WERI-Rb-1 (cell line): ENCODE data around the gene TRIM9.
A peak's percentile ranks its signal among the peaks of the same experiment; 100 is the strongest.

Experiments
- DNase-seq: peaks from one replicate; pipeline ENCODE4 v3.0.0-alpha.2; 2020
- H3K27ac ChIP-seq: fragments of 250-450 bp; sonication (Bioruptor Pico); 2 replicates; pipeline ENCODE4 v1.5.1; 2020; ENCODE audit warnings: mild to moderate bottlenecking, moderate library complexity
- H3K27me3 ChIP-seq: fragments of 250-450 bp; sonication (Bioruptor Pico); 2 replicates; pipeline ENCODE4 v1.5.1; 2021; ENCODE audit warnings: mild to moderate bottlenecking, low read depth, moderate library complexity; ENCODE audit not compliant: insufficient read depth, severe bottlenecking
- H3K36me3 ChIP-seq: fragments of 250-450 bp; sonication (Bioruptor Pico); 2 replicates; pipeline ENCODE4 v1.5.1; 2020; ENCODE audit warnings: mild to moderate bottlenecking, moderate library complexity
- H3K4me3 ChIP-seq: 2 replicates; pipeline ENCODE4 v1.5.1; 2011; ENCODE audit warnings: low read depth, mild to moderate bottlenecking, control low read depth, low read length
- H3K9me3 ChIP-seq: fragments of 250-450 bp; sonication (Bioruptor Pico); 2 replicates; pipeline ENCODE4 v1.5.1; 2021; ENCODE audit warnings: mild to moderate bottlenecking, moderate library complexity; ENCODE audit not compliant: severe bottlenecking
- CTCF ChIP-seq: IDR thresholded peaks from 2 replicates; pipeline ENCODE4 v1.5.1; 2011; ENCODE audit warnings: low read depth, mild to moderate bottlenecking, control low read depth, inconsistent platforms, low read length

TRIM9 gene

DNA sequence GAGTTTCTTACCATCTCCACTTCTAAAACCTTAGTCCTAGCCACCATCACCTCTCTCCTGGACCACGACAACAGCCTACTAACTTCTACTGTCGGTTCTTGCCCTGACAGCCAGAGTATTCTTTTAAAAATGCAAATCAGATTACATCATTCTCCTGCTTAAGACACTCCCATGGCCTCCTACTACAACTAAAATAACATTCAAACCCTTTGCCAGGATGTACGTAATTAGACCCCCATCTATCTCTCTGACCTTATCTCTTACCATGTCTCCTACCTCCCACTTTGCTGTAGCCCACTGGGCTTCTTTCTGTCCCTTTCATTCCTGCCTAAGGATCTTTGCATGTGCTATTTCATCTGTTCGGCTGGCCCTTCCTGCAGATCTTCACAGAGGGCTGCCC, 27.6 kb downstream of the TRIM9 start:
- Histone ChIP-seq H3K36me3 (no peaks in the 10 kb centered on the region), H3K4me3 (no peak overlapping the region), H3K9me3 (peaks cover 4% of the 10 kb centered on the region), H3K27me3 (no peaks in the 10 kb centered on the region), H3K27ac (no peak overlapping the region)
- TF ChIP-seq CTCF, result no peak
- no peak for DNase-seq

GRCh38 chr14:51066576-51066975, 28.3 kb downstream of the TRIM9 start:
- no peak for TF ChIP-seq CTCF
- no peaks in the 10 kb centered on the region for H3K36me3 ChIP-seq
- DNase-seq, result no peak
- no peaks in the 10 kb centered on the region for H3K27me3 ChIP-seq
- no peak overlapping the region for H3K4me3 ChIP-seq
- H3K9me3 ChIP-seq, result peaks cover 4% of the 10 kb centered on the region
- H3K27ac ChIP-seq, result no peak overlapping the region

- DNase-seq, result no peak
- H3K9me3 ChIP-seq, result peaks cover 2% of the 10 kb centered on the region
- TF ChIP-seq CTCF, result no peak
- 0 out of 2 replicates have a peak overlapping the region, but pooled peaks have one; percentile 20 for H3K27ac ChIP-seq
- H3K36me3 ChIP-seq, result no peaks in the 10 kb centered on the region
- H3K27me3 ChIP-seq, result no peaks in the 10 kb centered on the region
- no peak overlapping the region for H3K4me3 ChIP-seq
Observed at GRCh38 chr14:51059032-51059431, 35.9 kb downstream of the TRIM9 start.

GRCh38 chr14:51058382-51058781, 36.5 kb downstream of the TRIM9 start:
- Histone ChIP-seq H3K9me3 (peaks cover 2% of the 10 kb centered on the region), H3K27ac (no peak overlapping the region)
- no peak for TF ChIP-seq CTCF

DNA sequence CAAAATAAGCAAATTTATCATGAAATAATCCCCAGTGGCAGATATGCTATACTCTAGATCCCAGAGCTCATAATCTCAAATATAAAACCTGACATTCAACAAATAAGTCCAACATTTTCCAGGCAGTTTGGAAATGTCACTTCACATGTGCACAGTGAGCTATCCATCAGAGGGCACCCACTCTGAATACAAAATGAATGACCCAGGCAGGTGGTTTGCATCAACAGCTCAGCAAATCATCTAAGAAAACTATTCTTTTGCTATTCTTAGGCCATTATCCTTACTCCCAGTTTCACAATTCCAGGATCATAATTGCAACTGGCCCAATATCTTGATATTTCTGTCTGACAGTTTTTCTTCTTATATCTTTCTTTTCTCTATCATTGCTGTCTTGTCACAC, 38.5 kb downstream of the TRIM9 start:
- no peak for TF ChIP-seq CTCF
- Histone ChIP-seq H3K27ac (no peak overlapping the region; the same call in 1 of the 2 replicates), H3K27me3 (no peaks in the 10 kb centered on the region), H3K36me3 (no peaks in the 10 kb centered on the region), H3K4me3 (no peak overlapping the region), H3K9me3 (no peaks in the 10 kb centered on the region)
- no peak for DNase-seq

More at GRCh38 chr14:51058382-51058781, 36.5 kb downstream of the TRIM9 start:
- no peaks in the 10 kb centered on the region for H3K36me3 ChIP-seq
- no peaks in the 10 kb centered on the region for H3K27me3 ChIP-seq
- H3K4me3 ChIP-seq, result no peak overlapping the region
- DNase-seq, result no peak

DNA sequence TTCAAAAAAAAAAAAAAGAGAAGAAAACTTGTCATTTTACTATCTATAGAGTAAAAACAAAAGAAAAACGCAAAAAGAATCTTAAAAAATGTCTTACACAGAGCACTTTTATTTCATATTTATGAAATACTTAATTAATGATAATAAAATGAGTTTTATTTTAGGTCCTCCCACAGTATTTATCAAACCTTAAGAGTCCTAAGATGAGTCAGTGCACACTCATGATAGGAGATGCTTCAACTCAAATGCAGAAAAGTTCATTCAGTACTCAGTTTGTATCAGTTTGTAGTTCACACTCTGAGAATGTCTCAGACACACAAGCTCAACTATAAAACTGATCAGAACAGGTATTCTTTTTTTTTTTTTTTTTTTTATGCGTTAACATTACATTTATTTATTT, 41.7 kb downstream of the TRIM9 start:
- TF ChIP-seq CTCF, result no peak
- Histone ChIP-seq H3K36me3 (no peaks in the 10 kb centered on the region), H3K27me3 (no peaks in the 10 kb centered on the region), H3K4me3 (no peak overlapping the region), H3K9me3 (peaks cover 3% of the 10 kb centered on the region), H3K27ac (no peak overlapping the region)
- DNase-seq, result no peak
